Astrocyte (in vitro differentiated cells and primary cell): ENCODE measurements around the gene PSMD4. TPM values are rescaled to one million over a fixed set of nuclear protein-coding genes. Genes with fewer than 3 reads are reported as not detected.

Source experiments
- DNase-seq: peaks from one replicate; pipeline ENCODE4 v3.0.0-alpha.2; 2010; ENCODE audit warnings: low read depth
- FAIRE-seq: peaks from 2 replicates; lab custom pipeline; 2011; peaks lifted over from hg19 to GRCh38; lab: Jason Lieb, UNC
- H2AFZ ChIP-seq: 2 replicates; pipeline ENCODE4 v1.6.0; 2012; ENCODE audit warnings: low read depth, low read length, inconsistent platforms
- H3K27ac ChIP-seq: 2 replicates; pipeline ENCODE4 v1.5.1; 2011; ENCODE audit warnings: low read depth, low read length, inconsistent platforms
- H3K27me3 ChIP-seq: 2 replicates; pipeline ENCODE4 v1.6.0; 2011; ENCODE audit warnings: low read length, inconsistent platforms; ENCODE audit not compliant: insufficient read depth
- H3K36me3 ChIP-seq: 2 replicates; pipeline ENCODE4 v1.5.1; 2011; ENCODE audit warnings: low read length, inconsistent platforms; ENCODE audit not compliant: insufficient read depth
- H3K4me1 ChIP-seq: 2 replicates; pipeline ENCODE4 v1.5.1; 2011; ENCODE audit warnings: low read length, inconsistent platforms; ENCODE audit not compliant: insufficient read depth
- H3K4me2 ChIP-seq: 2 replicates; pipeline ENCODE4 v1.6.0; 2012; ENCODE audit warnings: low read length, inconsistent platforms
- H3K4me3 ChIP-seq: 2 replicates; pipeline ENCODE4 v1.5.1; 2011; ENCODE audit warnings: low read depth, mild to moderate bottlenecking, low read length, inconsistent platforms; ENCODE audit not compliant: insufficient read depth
- H3K79me2 ChIP-seq: 2 replicates; pipeline ENCODE4 v1.6.0; 2012; ENCODE audit warnings: mild to moderate bottlenecking, low read length, inconsistent platforms; ENCODE audit not compliant: insufficient read depth
- H3K9ac ChIP-seq: 2 replicates; pipeline ENCODE4 v1.6.0; 2012; ENCODE audit warnings: mild to moderate bottlenecking, low read length, inconsistent platforms
- H3K9me3 ChIP-seq: 2 replicates; pipeline ENCODE4 v1.5.1; 2012; ENCODE audit warnings: low read depth, mild to moderate bottlenecking, low read length, inconsistent platforms; ENCODE audit not compliant: insufficient read depth
- H4K20me1 ChIP-seq: 2 replicates; pipeline ENCODE4 v1.6.0; 2012; ENCODE audit warnings: low read length, inconsistent platforms; ENCODE audit not compliant: insufficient read depth
- H3K27ac Mint-ChIP-seq: one replicate; pipeline ENCODE4 v1.8.0; 2021; ENCODE audit warnings: mild to moderate bottlenecking, mixed read lengths; ENCODE audit not compliant: unreplicated experiment
- H3K27me3 Mint-ChIP-seq: one replicate; pipeline ENCODE4 v1.8.0; 2021; ENCODE audit warnings: low read depth, mixed read lengths; ENCODE audit not compliant: unreplicated experiment
- H3K36me3 Mint-ChIP-seq: one replicate; pipeline ENCODE4 v1.8.0; 2021; ENCODE audit warnings: low read depth, mixed read lengths; ENCODE audit not compliant: unreplicated experiment
- H3K4me1 Mint-ChIP-seq: one replicate; pipeline ENCODE4 v1.8.0; 2021; ENCODE audit warnings: low read depth, mixed read lengths; ENCODE audit not compliant: unreplicated experiment
- H3K4me3 Mint-ChIP-seq: one replicate; pipeline ENCODE4 v1.8.0; 2021; ENCODE audit warnings: mild to moderate bottlenecking, moderate library complexity, mixed read lengths; ENCODE audit not compliant: unreplicated experiment
- H3K9me3 Mint-ChIP-seq: one replicate; pipeline ENCODE4 v1.8.0; 2021; ENCODE audit warnings: mild to moderate bottlenecking, mixed read lengths; ENCODE audit not compliant: unreplicated experiment
- EZH2 ChIP-seq: IDR thresholded peaks from 2 replicates; pipeline ENCODE4 v1.6.1; 2012; ENCODE audit warnings: mild to moderate bottlenecking, low read length, inconsistent platforms; ENCODE audit not compliant: insufficient read depth
- total RNA-seq: library from RNA; stranded (reverse); gene quantifications from 2 replicates; pipeline ENCODE4 v1.2.1, GENCODE V29; 2021
- TF ChIP-seq, protein P1 (sequence below): IDR thresholded peaks from 2 replicates; pipeline ENCODE4 v1.5.1; 2011; ENCODE audit warnings: low read depth, mild to moderate bottlenecking, inconsistent platforms, low read length, moderate library complexity; ENCODE audit not compliant: insufficient read depth

Gene PSMD4
- total RNA-seq, 1 donor from 2014 or later: 171 TPM

- no peak overlapping the region for H3K4me3 ChIP-seq
- no peak overlapping the region for H3K27ac Mint-ChIP-seq
- no peaks in the 10 kb centered on the region for H3K27me3 Mint-ChIP-seq
- no peak overlapping the region for H3K9ac ChIP-seq
- no peaks in the 10 kb centered on the region for H3K27me3 ChIP-seq
- H3K4me3 Mint-ChIP-seq: no peak overlapping the region
- H3K27ac ChIP-seq: no peak overlapping the region
- FAIRE-seq (no peak), DNase-seq (no peak)
- H3K36me3 Mint-ChIP-seq: peaks cover 37% of the 10 kb centered on the region
- H3K36me3 ChIP-seq: peaks cover 14% of the 10 kb centered on the region
- no peak overlapping the region for H3K4me2 ChIP-seq
- no peaks in the 10 kb centered on the region for H3K9me3 Mint-ChIP-seq
- no peak overlapping the region for H2AFZ ChIP-seq
- peaks cover 12% of the 10 kb centered on the region for H3K4me1 Mint-ChIP-seq
- H3K79me2 ChIP-seq: peaks cover 42% of the 10 kb centered on the region
- H3K9me3 ChIP-seq: no peaks in the 10 kb centered on the region
- H3K4me1 ChIP-seq: peaks cover 9% of the 10 kb centered on the region
- H4K20me1 ChIP-seq: peaks cover 59% of the 10 kb centered on the region
- TF ChIP-seq, protein P1, sequence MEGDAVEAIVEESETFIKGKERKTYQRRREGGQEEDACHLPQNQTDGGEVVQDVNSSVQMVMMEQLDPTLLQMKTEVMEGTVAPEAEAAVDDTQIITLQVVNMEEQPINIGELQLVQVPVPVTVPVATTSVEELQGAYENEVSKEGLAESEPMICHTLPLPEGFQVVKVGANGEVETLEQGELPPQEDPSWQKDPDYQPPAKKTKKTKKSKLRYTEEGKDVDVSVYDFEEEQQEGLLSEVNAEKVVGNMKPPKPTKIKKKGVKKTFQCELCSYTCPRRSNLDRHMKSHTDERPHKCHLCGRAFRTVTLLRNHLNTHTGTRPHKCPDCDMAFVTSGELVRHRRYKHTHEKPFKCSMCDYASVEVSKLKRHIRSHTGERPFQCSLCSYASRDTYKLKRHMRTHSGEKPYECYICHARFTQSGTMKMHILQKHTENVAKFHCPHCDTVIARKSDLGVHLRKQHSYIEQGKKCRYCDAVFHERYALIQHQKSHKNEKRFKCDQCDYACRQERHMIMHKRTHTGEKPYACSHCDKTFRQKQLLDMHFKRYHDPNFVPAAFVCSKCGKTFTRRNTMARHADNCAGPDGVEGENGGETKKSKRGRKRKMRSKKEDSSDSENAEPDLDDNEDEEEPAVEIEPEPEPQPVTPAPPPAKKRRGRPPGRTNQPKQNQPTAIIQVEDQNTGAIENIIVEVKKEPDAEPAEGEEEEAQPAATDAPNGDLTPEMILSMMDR: no peak
- TF ChIP-seq EZH2: no peak
Observed at GRCh38 chr1:151287767-151288500, 33.4 kb downstream of the PSMD4 start.

DNA sequence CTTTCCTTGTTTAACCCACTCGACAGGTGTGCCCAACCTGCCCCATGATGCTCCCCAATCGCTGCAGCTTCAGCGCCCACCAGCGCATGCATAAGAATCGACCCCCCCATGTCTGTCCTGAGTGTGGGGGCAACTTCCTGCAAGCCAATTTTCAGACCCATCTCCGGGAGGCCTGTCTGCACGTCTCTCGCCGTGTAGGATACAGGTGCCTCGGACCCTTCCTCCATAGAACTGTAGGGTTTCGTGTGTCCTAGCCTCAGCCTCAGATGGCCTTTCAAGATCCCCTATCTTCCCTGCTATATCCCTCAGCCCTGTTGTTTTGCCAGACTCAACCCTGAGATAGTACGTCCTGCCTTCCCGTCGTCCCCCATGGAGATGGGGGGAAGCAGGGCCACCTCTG, 34.0 kb downstream of the PSMD4 start:
- Mint-ChIP-seq H3K9me3 (no peaks in the 10 kb centered on the region), H3K4me1 (peaks cover 12% of the 10 kb centered on the region), H3K27me3 (no peaks in the 10 kb centered on the region), H3K4me3 (no peak overlapping the region), H3K27ac (peak overlapping the region; percentile 87), H3K36me3 (peaks cover 40% of the 10 kb centered on the region)
- H4K20me1 ChIP-seq: peaks cover 57% of the 10 kb centered on the region
- H3K9ac ChIP-seq: no peak overlapping the region
- FAIRE-seq (no peak), DNase-seq (no peak)
- no peak overlapping the region for H3K4me2 ChIP-seq
- H3K79me2 ChIP-seq: peaks cover 36% of the 10 kb centered on the region
- H3K4me1 ChIP-seq: peaks cover 8% of the 10 kb centered on the region
- no peak overlapping the region for H3K4me3 ChIP-seq
- TF ChIP-seq, protein P1: no peak
- TF ChIP-seq EZH2: no peak
- H2AFZ ChIP-seq: no peak overlapping the region
- H3K9me3 ChIP-seq: no peaks in the 10 kb centered on the region
- H3K36me3 ChIP-seq: peaks cover 15% of the 10 kb centered on the region
- H3K27me3 ChIP-seq: no peaks in the 10 kb centered on the region
- H3K27ac ChIP-seq: no peak overlapping the region
